Activated CD4-positive, CD25-positive, alpha-beta regulatory T cell treated with anti-CD3 and anti-CD28 coated beads, Interleukin-2, amount 50 U/mL, for 16 hours (primary cell): ENCODE results near the gene S100A13.

Experiments
- DNase-seq: peaks from one replicate; pipeline ENCODE4 v3.0.0-alpha.2; 2020; ENCODE audit warnings: low read depth, low spot score

S100A13 gene

DNA sequence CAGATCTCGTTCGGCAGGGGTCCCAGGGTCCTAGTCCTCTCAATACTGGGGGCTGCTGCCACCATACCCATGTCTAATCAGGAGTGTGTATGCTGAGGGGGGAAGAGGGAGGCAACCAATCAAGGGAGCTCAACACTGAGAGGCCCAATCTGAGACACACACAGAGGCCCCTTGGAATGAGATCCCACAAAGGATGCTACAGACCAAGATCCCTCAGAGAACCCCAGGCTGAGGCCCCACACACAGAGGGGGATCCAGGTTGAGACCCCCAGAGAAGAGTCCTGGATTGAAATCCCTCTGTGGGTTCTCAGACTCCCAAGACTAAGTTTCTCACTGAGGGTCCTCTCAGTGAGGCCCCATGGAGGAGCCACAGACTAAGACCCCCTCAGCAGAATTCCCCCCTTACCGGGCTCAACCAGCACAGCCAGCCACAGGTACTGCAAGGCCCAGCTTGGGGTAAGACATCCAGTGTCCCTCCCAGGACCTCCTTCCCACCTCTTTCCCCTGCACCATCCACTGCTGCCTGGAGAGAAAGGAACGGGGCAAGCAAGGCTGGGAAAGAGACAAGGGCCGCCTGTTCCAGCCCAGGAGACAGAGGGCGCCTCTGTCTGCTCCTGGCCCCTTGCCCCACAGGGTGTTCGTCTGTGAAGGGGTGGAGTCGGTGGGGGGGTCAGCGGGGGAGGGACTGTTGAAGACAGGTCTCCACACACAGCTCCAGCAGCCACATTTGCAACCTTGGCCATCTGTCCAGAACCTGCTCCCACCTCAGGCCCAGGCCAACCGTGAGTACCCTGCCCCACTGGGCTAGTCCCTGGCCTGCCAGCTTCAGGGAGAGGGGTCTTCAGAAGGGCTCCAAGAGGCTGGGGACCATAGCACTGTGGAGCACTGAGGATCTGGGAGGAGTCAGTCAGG lies 666 bp upstream of the S100A13 start, which contains the start of gene S100A1:
TSS of gene S100A1 (plus strand) at position 720 of the 912 bp plus-strand sequence. CDS start 2,088 bp downstream, outside the sequence.
- no peak for DNase-seq

DNA sequence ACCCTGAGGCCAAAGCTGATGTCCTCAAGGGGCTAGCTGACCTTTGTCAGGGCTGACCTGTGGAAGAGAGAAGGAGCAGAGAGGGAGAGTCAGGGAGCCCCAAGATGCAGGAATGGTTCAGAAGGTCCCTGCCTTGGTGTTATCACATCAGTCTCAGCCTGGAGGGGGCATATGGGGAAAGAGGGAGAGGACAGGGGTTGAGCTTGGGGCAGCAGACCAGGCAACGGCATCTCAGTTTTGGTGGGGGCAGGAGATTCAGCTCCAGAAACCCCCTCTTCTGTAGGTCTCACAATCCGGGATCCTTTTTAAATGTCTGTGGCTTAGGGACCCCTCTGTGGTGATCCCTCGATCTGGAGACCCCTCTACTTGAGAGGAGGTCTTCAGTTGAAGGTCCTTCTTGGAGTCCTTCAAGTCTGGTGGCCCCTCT lies 815 bp downstream of the S100A13 start:
- DNase-seq, result no peak

DNA sequence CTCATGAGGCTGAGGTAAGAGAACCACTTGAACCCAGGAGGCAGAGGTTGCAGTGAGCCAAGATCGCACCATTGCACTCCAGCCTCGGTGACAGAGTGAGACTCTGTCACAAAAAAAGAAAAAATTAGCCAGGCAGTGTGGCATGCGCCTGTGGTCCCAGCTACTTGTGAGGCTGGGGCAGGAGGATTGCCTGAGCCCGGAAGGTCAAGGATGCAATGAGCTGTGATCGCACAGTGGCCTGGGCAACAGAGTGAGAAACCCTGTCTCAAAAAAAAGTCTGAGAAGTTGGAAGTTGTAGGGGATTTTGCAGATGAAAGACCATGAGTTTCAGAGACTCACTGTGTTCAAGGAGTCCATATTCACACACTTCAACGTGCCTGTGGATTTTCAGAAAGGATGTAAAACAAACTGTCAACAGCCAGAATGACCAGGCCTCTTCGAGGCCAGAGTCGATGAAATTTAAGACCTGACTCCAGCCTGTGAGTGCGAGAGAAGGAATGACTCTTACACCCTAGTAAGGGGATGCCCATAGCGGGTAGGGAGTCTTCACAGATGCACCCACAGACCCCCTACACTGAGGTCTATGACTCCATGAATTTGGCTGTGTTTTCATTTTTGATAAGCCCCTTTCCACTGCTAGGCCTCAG lies 2.2 kb downstream of the S100A13 start:
- no peak for DNase-seq

DNA sequence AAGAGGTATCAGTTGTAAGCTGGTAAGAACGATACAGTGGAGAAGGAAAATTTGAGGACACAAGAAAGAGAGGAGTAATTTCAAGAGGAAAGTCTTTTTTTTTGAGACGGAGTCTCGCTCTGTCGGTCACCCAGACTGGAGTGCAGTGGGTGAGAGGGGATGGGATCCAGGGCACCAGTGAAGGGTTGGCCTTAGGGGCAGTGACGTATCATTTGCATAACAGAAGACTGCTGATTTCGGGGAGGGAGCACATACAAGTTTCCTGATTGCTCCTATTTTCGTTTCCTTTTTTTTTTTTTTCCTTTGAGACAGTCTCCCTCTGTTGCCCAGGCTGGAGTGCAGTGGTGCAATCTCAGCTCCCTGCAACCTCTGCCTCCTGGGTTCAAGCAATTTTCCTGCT lies 4.2 kb downstream of the S100A13 start:
- DNase-seq, result no peak

DNA sequence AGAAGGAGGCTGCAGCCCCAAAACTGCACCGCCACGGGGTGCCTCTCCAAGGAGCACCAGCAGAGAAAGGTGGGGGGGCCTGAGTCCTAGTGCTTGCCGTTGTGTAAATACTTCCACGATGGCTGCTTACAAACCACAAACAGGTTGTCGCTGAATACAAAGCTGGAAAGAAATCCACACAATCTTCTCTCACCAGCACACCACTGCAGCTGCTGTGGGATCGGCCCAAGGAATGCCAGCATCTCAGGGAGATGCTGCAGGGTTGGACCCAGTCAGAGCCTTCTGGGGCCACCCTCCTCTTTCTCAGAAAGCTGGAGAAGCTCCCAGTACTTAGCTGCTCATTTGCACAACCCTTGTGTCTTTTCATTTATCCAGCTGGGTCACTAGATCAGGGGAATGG lies 8.1 kb downstream of the S100A13 start:
- no peak for DNase-seq

DNA sequence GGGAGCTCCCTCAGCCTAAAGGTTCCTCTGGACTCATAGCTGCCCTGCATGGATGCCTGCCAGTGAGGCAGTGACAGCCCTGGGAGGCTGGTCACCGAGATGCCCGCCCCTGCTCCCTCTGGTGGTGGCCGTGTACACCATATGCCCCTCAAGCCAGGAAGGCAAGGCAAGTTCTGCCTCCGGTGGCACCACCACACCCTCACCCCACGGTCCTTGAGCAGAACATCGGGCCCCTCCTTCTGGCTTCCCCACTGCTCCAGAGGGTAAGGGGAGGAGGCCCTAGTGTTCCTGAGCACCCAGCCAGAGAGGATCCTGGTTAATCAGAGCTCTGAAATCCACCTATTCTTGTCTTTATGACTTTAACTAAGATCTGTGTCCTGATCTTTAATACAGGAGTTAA lies 9.6 kb downstream of the S100A13 start:
- no peak for DNase-seq

DNA sequence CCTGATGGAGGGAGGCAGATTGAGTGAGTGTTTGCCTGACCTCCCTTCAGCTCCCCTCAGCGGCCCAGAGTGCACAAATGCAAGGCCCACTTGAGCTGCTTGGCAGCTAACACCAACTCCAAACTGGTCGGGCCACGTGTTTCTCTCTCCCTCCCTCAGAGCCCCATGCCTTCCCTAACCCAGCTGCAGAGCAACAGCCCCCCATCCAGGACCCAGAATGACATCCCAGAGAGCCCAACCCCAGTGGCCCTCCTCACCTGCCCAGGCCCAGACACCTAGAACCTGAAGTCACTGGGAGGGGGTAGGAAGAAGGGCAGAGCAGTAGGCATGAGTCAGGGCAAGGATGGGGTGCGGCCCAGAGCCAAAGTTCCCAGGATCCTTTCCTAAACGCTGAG lies 10.4 kb downstream of the S100A13 start:
- no peak for DNase-seq

DNA sequence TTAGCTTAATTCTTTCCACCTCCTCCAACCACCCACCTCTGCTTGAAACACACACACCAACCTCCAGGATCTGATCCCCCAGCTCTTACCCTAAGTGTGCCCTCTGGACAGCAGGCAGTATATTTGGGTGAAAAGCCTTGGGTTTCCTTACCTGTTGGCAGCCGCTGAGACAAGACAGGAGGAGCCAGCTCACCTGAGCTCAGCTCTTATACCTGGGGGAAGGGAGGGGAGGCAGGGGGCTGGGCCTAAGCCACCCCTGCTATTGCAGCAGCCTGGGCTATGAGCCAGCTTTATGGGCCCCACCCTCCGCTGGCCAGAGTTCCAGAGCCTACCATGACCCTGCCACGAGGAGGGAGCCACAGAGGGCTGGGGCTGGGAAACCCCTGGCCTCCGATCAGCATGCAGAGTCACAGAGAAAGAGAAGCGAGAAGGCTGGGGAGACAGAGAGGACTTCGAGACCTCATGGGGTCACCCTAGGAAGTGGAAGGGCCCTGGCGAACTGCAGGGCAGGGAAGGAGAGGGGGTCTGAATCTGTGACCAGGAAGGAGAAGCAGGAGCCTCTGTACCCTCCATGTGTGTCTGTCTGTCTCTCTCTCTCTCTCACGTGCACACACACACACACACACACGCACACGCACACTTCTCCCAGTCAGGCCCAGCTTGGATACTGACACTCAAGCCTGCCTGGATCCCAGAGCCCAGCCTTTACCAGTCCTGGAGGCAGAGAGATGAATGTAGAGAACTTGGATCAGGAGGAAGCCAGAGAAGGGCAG lies 11.0 kb downstream of the S100A13 start, which contains the start of gene S100A14:
TSS of gene S100A14 (minus strand) at position 182 of the 773 bp plus-strand sequence. CDS start 467 bp downstream, outside the sequence.
- no peak for DNase-seq

DNA sequence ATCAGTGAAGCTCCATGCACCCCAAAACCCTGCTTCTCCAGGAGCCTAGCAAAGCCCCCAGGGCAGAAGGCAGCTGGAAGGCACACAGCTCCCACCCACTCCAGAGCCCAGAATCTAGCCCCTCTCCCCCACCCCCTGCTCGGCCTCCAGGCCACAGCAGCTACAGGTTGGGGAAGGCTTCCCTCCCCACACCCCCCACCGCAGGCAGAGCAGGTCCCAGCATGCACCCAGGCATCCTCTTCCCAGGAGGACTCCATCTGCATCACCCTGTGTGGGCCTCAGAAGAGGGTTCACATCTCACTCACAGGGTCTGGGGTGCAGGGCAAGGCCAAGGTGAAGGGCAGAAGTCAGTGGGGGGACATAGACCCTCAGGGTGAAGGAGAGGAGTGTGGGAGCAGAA lies 11.9 kb downstream of the S100A13 start:
- DNase-seq, result no peak

DNA sequence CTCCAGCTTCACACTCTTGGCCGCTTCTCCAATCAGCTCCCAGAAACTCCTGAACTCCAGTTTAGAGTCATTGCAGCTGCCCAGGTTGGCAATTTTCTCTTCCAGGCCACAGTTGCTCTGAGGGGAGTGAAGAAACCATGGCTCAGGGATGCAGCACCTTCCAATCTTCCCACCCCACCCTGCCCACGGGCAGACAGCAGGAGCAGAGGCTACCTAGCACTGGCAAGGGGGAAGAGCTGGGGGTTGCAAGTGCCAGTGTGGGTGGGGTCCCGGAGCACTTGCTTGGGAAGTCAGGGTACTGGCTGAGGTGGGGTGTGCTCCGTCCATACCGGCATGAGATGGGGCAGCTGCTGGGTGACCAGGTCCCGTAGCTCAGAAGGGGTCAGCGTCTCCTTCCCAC lies 12.4 kb downstream of the S100A13 start:
- DNase-seq, result no peak

DNA sequence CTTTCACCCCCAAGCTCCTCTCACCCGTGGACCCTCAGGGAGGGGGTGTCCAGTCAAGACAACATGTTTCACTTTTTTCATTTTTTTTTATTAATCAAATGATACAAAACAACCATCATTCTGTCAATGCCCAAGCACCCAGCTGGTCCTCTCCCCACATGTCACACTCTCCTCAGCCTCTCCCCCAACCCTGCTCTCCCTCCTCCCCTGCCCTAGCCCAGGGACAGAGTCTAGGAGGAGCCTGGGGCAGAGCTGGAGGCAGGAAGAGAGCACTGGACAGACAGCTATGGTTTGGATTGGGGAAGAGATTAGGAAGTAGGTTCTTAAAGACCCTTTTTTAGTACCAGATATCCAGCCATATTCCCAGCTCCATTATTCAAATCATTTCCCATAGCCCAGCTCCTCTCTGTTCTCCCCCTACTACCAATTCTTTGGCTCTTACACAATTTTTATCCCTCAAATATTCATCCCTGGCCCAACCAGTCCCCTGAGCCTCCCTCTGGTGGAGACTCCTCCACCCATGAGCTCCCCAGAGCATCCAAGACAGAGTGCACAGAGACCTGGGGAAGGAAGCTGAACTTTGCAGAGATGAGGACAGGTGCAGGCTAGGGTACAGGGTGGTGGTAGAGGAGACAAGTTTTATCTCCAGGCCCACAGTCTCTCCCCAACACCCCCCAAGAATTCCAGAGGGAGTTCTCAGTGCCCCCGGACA lies 13.0 kb downstream of the S100A13 start:
- DNase-seq, result no peak

DNA sequence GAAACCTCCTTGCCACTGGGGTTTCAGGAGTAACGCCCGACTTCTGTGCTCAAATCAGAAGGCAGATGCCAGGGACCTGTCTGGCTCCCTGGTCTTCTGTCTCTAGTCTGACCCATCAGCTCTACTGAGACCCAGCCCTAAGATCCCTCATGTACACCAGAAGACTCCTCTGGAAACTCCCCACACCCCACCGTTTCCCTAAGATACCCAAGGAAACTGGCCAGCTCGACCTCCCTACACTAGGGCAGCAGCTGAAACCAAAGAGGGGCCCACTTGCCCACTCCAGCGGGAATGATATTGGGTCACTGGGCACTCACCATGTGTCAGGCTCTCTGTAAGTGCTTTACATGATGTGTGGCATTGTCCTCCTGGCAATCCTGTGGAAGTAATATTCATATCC lies 13.9 kb downstream of the S100A13 start:
- no peak for DNase-seq

DNA sequence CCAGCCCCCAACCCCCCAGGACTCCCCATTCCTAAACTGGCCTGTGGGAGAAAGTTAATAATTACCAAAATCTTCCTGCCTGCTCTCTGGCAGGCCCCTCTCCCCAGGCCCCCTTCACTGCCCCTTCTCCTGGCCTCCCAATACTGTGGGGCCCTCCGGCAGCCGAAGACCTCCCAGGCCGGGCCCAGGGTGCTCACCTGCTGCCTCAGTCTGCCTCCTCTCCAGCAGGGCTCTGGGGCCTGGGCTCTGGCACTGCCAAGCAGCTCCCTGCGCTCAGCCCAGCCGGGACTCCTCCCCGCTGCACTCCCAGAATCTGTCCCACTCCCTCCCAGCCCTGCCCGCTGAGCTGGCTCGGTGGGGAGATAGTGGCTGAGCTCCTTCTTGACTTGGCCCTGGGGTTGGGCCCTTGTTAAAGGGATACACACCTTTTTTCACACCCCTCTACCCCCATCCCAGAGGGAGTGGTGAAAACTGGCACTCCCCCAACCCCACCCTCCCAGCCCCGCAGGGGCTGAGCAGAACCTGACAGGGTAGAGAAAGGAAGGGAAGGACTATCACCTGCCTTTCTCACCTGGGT lies 14.5 kb downstream of the S100A13 start, which contains the start of gene S100A16:
TSS of gene S100A16 (minus strand) at position 383 of the 577 bp plus-strand sequence. CDS start 4,986 bp downstream, outside the sequence.
- DNase-seq, result no peak

DNA sequence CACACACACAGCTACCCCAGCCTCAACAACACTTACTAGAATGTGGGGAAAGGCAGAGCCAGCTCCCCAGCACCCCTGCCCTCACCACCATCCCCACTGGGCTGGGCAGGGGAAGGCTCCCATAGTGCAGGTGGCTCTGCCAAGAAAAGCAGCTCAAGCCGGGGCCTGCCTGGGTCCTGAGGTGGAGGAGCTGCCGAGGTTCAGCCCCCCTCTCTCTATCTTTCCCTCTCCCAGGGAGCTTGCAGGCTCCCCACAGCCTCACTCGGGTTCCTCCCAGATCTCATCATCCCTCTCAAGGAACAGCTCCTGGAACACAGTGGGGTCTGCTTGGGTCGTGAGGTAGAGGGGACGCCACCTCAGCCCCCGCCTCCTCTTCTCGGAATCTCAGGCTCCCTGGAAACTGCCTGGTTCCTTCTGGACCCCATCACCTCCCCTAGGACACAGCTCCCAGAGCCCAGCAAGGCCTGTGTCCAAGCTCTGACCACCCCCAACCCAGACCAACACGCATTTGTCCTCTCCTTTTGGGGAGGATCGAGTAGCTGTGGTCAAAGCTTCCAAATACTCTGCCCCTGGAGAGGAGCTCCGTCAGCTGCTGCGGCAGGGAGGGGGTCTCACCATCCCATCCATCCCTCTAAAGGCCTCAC lies 15.1 kb downstream of the S100A13 start:
- DNase-seq, result no peak

DNA sequence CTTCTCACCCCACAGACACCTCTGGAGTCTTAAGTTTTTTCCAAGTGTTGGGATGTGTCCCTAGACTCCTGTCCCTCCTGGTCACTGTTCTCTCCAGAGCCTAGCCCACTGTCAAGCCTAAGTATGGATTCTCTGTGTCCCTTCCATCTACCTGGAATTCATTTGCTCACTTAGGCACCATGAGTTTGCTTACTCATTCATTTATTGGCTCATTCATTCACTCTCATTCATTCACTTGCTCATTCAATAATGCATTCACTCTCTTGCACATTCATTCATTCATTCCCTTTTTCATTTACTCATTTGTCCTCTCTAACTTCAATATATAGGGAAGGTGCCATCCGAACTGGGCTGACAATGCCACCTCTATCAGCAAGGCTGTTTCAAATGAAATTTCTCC lies 15.9 kb downstream of the S100A13 start:
- no peak for DNase-seq

DNA sequence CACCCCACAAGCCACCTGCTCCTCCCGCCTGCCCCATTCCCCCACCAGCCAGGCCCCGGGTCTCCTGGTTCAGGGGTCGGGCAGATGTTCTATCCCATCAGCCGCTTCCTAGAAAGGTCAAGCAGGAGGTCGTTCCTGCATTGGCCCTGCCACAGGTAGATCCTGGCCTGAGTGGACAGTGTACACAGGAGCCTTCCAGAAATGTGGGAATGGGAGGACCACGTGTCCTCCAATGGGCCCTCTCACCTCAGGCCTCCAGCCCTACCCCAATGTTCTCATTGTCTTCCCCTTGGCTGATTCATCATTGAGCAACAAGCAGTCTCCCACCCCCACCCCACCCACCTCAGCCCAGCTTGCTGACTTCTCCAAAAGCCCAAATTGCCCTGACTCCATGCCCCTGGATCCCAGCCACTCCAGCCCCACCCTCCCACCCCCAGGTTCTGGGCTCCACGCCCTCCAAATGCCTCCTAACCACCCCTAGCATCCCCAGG lies 16.4 kb downstream of the S100A13 start:
- DNase-seq, result no peak

DNA sequence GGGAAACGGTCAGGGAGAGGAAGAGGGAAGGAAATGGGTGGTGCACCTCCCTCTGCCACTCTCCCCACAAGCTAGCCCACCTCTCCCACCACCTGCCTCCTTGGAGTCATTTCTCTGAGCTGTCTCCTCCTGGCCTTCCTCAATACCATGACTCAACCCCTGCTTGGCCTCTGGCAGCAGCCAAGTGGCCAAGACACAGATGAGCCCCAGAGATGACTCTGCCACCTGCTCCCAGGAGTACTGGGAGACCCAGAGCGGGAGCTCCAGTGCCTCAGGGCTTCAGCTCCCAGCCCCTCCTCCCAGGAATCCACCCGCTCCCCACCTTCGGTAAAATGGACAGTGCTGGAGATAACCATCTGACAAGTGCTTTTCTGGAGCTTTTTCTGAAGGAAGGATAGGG lies 17.0 kb downstream of the S100A13 start:
- DNase-seq, result no peak

DNA sequence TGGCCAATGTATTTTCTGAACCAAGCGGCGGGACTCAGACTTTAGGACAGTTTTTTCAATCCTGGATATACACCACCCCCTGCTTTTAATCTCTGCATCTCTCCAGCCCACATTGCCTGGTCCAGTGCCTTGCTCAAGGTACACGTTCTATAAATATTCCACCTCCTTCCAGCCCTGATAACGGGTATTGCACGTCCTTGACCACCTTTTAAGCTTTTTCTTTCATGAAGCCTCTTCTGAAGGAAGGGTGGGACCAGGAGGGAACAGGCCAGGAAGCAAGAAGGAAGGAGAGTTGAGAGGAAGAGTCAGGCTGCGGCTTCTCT lies 17.8 kb downstream of the S100A13 start:
- no peak for DNase-seq

DNA sequence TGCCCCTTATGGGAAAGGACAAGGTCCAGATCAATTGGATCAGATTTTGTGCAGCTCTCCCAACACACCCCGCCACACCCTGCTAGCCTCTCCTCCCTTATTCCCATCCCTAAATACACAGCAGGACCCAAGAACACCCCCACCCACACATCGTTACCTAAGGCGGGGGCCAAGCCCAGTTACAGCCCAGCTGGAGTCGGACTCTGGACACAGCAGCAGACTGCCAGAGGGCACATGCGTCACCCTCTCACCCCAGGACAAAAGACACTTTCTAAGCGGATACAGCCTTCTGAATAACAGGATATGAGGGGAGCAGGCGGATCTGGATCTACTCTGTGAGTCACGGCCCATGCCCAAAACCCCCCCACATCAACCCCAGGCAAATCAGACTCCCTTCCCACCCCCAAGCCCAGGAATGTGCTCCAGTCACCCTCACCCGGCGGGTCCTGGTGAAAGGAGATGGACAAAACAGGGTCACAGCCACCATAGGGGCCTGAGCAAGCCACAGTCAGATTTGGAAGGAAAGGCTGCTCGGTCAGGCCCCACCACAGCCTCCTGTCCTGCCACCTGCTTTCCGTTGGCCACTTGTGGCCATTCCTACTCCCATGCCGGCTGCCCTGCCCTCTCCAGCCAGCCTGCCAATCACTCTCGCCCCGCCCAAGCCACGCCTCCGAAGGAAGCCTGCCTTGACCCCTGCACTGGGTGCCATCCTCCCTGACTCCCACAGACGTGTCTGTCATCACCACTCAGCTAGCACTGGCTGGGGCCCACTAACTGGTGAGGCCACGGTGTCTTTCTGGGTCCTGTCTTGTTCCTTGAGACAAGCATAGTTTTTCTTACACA lies 18.3 kb downstream of the S100A13 start:
- DNase-seq, result no peak
